Liver (tissue), 2 donors: ENCODE data around the gene ECHS1.

Experiments
- NR2F2 ChIP-seq: IDR thresholded peaks from 2 replicates; pipeline ENCODE4 v1.6.1; 2016; ENCODE audit warnings: antibody characterized with exemption
- TF ChIP-seq, protein P1 (sequence below): IDR thresholded peaks from 2 replicates; pipeline ENCODE4 v1.6.1; 2016; ENCODE audit warnings: antibody characterized with exemption
- TF ChIP-seq, protein P2 (sequence below): IDR thresholded peaks from 2 replicates; pipeline ENCODE4 v1.6.1; 2016; ENCODE audit warnings: antibody characterized with exemption
- TF ChIP-seq, protein P3 (sequence below): IDR thresholded peaks from 2 replicates; pipeline ENCODE4 v1.6.1; 2016; ENCODE audit warnings: antibody characterized with exemption, mild to moderate bottlenecking
- donor health status: healthy.

DNA sequence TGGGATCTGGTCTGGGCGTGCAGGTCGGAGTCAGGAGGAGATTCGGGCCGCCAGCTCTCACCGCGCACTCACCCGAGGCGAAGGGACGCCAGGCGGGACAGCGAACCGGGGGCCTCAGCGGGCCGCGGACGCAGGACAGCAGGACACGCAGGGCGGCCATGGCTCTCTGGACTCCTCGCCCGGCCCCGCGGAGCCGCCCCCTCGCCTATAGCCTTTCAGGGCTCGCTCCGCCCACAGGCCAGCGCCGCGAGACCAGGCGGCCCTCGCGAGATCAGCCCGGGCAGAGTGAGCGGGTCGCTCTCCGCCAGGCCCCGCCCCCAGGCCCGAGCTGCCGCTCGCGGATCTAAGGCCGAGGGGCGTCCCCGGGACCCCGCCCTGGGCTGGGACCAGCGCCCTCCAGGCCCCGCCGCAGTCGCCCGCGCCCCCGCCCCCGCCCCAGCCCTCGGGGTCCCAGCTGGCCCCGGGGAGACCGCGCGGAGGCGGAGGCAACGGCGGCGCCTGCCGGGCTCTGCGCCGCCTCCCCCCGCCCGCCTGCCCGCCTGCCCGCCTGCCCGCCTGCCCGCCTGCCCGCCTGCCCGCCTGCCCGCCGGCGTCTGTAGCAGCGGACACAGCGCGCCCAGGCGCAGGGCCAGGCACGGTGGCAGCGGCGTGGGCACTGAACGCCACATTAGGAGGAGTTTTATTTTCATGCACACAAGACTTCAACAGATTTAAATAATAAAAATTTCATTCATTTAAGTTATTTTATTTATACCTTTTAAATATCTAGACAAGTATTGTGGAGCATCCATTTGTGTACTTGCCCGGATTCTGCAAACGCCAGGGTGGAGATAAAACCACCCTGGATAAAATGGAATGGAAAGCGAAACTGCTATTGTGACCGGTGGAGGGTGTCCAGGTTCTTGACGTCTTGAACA is at the start of gene ECHS1:
- TF ChIP-seq NR2F2 = no peak
- TF ChIP-seq, protein P1, sequence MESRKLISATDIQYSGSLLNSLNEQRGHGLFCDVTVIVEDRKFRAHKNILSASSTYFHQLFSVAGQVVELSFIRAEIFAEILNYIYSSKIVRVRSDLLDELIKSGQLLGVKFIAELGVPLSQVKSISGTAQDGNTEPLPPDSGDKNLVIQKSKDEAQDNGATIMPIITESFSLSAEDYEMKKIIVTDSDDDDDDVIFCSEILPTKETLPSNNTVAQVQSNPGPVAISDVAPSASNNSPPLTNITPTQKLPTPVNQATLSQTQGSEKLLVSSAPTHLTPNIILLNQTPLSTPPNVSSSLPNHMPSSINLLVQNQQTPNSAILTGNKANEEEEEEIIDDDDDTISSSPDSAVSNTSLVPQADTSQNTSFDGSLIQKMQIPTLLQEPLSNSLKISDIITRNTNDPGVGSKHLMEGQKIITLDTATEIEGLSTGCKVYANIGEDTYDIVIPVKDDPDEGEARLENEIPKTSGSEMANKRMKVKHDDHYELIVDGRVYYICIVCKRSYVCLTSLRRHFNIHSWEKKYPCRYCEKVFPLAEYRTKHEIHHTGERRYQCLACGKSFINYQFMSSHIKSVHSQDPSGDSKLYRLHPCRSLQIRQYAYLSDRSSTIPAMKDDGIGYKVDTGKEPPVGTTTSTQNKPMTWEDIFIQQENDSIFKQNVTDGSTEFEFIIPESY = peak; percentile 98
- TF ChIP-seq, protein P2, sequence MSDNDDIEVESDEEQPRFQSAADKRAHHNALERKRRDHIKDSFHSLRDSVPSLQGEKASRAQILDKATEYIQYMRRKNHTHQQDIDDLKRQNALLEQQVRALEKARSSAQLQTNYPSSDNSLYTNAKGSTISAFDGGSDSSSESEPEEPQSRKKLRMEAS = no peak
- TF ChIP-seq, protein P3, sequence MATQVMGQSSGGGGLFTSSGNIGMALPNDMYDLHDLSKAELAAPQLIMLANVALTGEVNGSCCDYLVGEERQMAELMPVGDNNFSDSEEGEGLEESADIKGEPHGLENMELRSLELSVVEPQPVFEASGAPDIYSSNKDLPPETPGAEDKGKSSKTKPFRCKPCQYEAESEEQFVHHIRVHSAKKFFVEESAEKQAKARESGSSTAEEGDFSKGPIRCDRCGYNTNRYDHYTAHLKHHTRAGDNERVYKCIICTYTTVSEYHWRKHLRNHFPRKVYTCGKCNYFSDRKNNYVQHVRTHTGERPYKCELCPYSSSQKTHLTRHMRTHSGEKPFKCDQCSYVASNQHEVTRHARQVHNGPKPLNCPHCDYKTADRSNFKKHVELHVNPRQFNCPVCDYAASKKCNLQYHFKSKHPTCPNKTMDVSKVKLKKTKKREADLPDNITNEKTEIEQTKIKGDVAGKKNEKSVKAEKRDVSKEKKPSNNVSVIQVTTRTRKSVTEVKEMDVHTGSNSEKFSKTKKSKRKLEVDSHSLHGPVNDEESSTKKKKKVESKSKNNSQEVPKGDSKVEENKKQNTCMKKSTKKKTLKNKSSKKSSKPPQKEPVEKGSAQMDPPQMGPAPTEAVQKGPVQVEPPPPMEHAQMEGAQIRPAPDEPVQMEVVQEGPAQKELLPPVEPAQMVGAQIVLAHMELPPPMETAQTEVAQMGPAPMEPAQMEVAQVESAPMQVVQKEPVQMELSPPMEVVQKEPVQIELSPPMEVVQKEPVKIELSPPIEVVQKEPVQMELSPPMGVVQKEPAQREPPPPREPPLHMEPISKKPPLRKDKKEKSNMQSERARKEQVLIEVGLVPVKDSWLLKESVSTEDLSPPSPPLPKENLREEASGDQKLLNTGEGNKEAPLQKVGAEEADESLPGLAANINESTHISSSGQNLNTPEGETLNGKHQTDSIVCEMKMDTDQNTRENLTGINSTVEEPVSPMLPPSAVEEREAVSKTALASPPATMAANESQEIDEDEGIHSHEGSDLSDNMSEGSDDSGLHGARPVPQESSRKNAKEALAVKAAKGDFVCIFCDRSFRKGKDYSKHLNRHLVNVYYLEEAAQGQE = no peak
